Ovary (tissue), 3 donors: ENCODE results near the gene CSRP1.

Source experiments
- EP300 ChIP-seq: sonication (generic); formaldehyde crosslinking; IDR thresholded peaks from one replicate; pipeline ENCODE4 v1.6.1; 2017; ENCODE audit warnings: antibody characterized with exemption
- TF ChIP-seq, protein P1 (sequence below), 3 donors: fragments of 450-650 bp in 2 of 3; fragments of 200-600 bp in 1 of 3; IDR thresholded peaks; one replicate each; pipeline versions ENCODE4 v1.5.1 to v1.8.0; 2016 to 2022; ENCODE audit warnings: antibody characterized with exemption in 3 of 3, mild to moderate bottlenecking in 1 of 3
- donor health status: DM: no; HTN: no; CAD: no.

- TF ChIP-seq, protein P1, sequence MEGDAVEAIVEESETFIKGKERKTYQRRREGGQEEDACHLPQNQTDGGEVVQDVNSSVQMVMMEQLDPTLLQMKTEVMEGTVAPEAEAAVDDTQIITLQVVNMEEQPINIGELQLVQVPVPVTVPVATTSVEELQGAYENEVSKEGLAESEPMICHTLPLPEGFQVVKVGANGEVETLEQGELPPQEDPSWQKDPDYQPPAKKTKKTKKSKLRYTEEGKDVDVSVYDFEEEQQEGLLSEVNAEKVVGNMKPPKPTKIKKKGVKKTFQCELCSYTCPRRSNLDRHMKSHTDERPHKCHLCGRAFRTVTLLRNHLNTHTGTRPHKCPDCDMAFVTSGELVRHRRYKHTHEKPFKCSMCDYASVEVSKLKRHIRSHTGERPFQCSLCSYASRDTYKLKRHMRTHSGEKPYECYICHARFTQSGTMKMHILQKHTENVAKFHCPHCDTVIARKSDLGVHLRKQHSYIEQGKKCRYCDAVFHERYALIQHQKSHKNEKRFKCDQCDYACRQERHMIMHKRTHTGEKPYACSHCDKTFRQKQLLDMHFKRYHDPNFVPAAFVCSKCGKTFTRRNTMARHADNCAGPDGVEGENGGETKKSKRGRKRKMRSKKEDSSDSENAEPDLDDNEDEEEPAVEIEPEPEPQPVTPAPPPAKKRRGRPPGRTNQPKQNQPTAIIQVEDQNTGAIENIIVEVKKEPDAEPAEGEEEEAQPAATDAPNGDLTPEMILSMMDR (IDR thresholded peaks at IDR 0.05) = no peak
- TF ChIP-seq EP300 = no peak
These were observed 32.9 kb upstream of the CSRP1 start for GRCh38 chr1:201539561-201540431.
